NCI-H82 treated with DMSO at 0.1 percent for 48 hours (cell line): ENCODE data around the gene PLD4.

Source experiments
- DNase-seq: peaks from one replicate; lab custom pipeline; 2025; ENCODE audit not compliant: unreplicated experiment; lab: John Stamatoyannopoulos, UW

PLD4 gene

GRCh38 chr14:104954746-104955395, 30.2 kb downstream of the PLD4 start:
- no peak for DNase-seq

- DNase-seq, result no peak
Measured at GRCh38 chr14:104955396-104955770, 30.7 kb downstream of the PLD4 start.

- no peak for DNase-seq
Measured at GRCh38 chr14:104956290-104956890, 31.7 kb downstream of the PLD4 start.

- DNase-seq, result no peak
Measured at GRCh38 chr14:104957146-104958113, 32.8 kb downstream of the PLD4 start.

- no peak for DNase-seq
Measured at GRCh38 chr14:104964546-104964945, 39.9 kb downstream of the PLD4 start.

- DNase-seq, result no peak
Measured at GRCh38 chr14:104965561-104966231, 41.0 kb downstream of the PLD4 start.

- DNase-seq, result no peak
Measured at GRCh38 chr14:104966261-104966865, 41.7 kb downstream of the PLD4 start.

GRCh38 chr14:104966981-104967385, 42.3 kb downstream of the PLD4 start:
- no peak for DNase-seq

- DNase-seq, result no peak
Measured at GRCh38 chr14:104967386-104968152, 42.9 kb downstream of the PLD4 start.

- DNase-seq, result no peak
Measured at GRCh38 chr14:104968153-104968527, 43.5 kb downstream of the PLD4 start.

GRCh38 chr14:104968541-104969401, 44.1 kb downstream of the PLD4 start:
- no peak for DNase-seq

- DNase-seq, result no peak
Measured at GRCh38 chr14:104969741-104970230, 45.1 kb downstream of the PLD4 start.

GRCh38 chr14:104970231-104971068, 45.8 kb downstream of the PLD4 start:
- DNase-seq, result no peak

- no peak for DNase-seq
Measured at GRCh38 chr14:104971447-104972240, 47.0 kb downstream of the PLD4 start.

- DNase-seq, result no peak
Measured at GRCh38 chr14:104972301-104973134, 47.8 kb downstream of the PLD4 start.

- DNase-seq, result no peak
Measured at GRCh38 chr14:104973135-104973384, 48.4 kb downstream of the PLD4 start.
